Measurements from ENCODE around the gene PER3. TPM values are rescaled to one million over a fixed set of nuclear protein-coding genes. Genes with fewer than 3 reads are reported as not detected.

Gene PER3
- total and polyA plus RNA-seq, 2 experiments from 2014 or later: 1.9 to 2.7 TPM

DNA sequence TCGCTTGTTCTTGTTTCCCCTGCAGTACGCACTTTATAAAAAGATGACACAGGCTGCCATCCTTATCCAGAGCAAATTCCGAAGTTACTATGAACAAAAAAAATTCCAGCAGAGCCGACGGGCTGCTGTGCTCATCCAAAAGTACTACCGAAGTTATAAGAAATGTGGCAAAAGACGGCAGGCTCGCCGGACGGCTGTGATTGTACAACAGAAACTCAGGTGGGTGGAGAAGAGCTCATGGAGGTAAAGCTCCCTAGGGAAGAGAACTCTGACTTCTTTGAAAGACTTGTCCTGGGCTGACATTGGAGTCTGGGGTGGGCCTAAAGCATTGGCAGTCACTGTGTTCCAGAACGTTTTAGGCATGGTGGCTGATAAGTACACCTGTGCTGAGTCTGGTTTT lies 32.9 kb upstream of the PER3 start:
- H3K4me3 ChIP-seq: no peak overlapping the region
- H2AFZ ChIP-seq: no peak overlapping the region
- H4K20me1 ChIP-seq (ENCODE audit: insufficient read depth, poor library complexity, severe bottlenecking): no peaks in the 10 kb centered on the region
- TF ChIP-seq EZH2phosphoT487 (IDR thresholded peaks at IDR 0.05; ENCODE audit: low read depth, severe bottlenecking, unreplicated experiment): no peak
- TF ChIP-seq EZH2 (IDR thresholded peaks at IDR 0.05; ENCODE audit: borderline replicate concordance): no peak
- TF ChIP-seq, protein P1, sequence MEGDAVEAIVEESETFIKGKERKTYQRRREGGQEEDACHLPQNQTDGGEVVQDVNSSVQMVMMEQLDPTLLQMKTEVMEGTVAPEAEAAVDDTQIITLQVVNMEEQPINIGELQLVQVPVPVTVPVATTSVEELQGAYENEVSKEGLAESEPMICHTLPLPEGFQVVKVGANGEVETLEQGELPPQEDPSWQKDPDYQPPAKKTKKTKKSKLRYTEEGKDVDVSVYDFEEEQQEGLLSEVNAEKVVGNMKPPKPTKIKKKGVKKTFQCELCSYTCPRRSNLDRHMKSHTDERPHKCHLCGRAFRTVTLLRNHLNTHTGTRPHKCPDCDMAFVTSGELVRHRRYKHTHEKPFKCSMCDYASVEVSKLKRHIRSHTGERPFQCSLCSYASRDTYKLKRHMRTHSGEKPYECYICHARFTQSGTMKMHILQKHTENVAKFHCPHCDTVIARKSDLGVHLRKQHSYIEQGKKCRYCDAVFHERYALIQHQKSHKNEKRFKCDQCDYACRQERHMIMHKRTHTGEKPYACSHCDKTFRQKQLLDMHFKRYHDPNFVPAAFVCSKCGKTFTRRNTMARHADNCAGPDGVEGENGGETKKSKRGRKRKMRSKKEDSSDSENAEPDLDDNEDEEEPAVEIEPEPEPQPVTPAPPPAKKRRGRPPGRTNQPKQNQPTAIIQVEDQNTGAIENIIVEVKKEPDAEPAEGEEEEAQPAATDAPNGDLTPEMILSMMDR (IDR thresholded peaks at IDR 0.05; ENCODE audit: poor library complexity): no peak
- H3K4me2 ChIP-seq: no peak overlapping the region
- no peaks in the 10 kb centered on the region for H3K79me2 ChIP-seq
- 90% methylated on average over 11 of the region's 11 CpGs for WGBS (ENCODE audit: low lambda C conversion rate, missing lambda C conversion rate)
- H3K4me1 ChIP-seq (ENCODE audit: insufficient read depth): no peaks in the 10 kb centered on the region
- H3K27me3 ChIP-seq: no peaks in the 10 kb centered on the region
- no peaks in the 10 kb centered on the region for H3K9me3 ChIP-seq (ENCODE audit: low read depth)
- no peaks in the 10 kb centered on the region for H3K36me3 ChIP-seq (replicated peaks; ENCODE audit: insufficient read depth, low read depth)
- H3K9me2 ChIP-seq (replicated peaks; ENCODE audit: insufficient read depth): no peaks in the 10 kb centered on the region
- H3K27ac ChIP-seq: no peak overlapping the region
- DNase-seq (ENCODE audit: low spot score): no peak

- TF ChIP-seq, protein P1 (IDR thresholded peaks at IDR 0.05; ENCODE audit: poor library complexity): peak; percentile 88
- TF ChIP-seq EZH2phosphoT487 (IDR thresholded peaks at IDR 0.05; ENCODE audit: low read depth, severe bottlenecking, unreplicated experiment): no peak
- no peaks in the 10 kb centered on the region for H3K9me3 ChIP-seq (ENCODE audit: low read depth)
- H3K79me2 ChIP-seq: no peaks in the 10 kb centered on the region
- no peaks in the 10 kb centered on the region for H4K20me1 ChIP-seq (ENCODE audit: insufficient read depth, poor library complexity, severe bottlenecking)
- 17% methylated on average over 18 of the region's 18 CpGs for WGBS (ENCODE audit: low lambda C conversion rate, missing lambda C conversion rate)
- H3K4me2 ChIP-seq: peak overlapping the region; percentile 73
- H3K27me3 ChIP-seq: no peaks in the 10 kb centered on the region
- H3K27ac ChIP-seq: no peak overlapping the region
- H2AFZ ChIP-seq: peak overlapping the region; percentile 22
- no peaks in the 10 kb centered on the region for H3K36me3 ChIP-seq (replicated peaks; ENCODE audit: insufficient read depth, low read depth)
- H3K4me3 ChIP-seq: peak overlapping the region; percentile 2
- peak; percentile 85 for DNase-seq (ENCODE audit: low spot score)
- H3K4me1 ChIP-seq (ENCODE audit: insufficient read depth): no peaks in the 10 kb centered on the region
- H3K9me2 ChIP-seq (replicated peaks; ENCODE audit: insufficient read depth): no peaks in the 10 kb centered on the region
These were observed 31.3 kb upstream of the PER3 start for GRCh38 chr1:7752512-7753417.

DNA sequence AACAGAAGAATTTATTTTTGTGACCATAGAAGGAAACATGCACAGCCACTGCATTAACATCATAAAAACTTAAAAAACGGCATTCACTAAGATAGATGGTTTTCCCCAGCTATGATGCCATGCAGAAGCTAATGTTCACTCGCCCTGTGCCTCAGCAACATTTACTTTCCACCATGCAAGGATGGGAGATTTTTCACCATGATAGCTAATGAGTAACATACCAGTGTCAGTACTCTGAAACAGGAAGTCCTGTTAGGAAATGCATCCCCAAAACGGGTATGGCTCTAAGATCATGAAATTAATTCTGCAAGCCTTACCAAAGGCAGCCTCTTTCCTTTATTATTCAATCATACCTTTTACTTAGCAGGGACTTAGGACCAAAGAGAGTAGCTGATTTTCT lies 30.4 kb upstream of the PER3 start:
- Histone ChIP-seq H3K36me3 (replicated peaks; ENCODE audit: insufficient read depth, low read depth) (no peaks in the 10 kb centered on the region), H3K9me2 (replicated peaks; ENCODE audit: insufficient read depth) (no peaks in the 10 kb centered on the region), H3K27me3 (no peaks in the 10 kb centered on the region), H3K4me1 (ENCODE audit: insufficient read depth) (no peaks in the 10 kb centered on the region), H4K20me1 (ENCODE audit: insufficient read depth, poor library complexity, severe bottlenecking) (no peaks in the 10 kb centered on the region), H3K9me3 (ENCODE audit: low read depth) (no peaks in the 10 kb centered on the region), H2AFZ (no peak overlapping the region), H3K27ac (no peak overlapping the region), H3K4me3 (no peak overlapping the region), H3K4me2 (no peak overlapping the region), H3K79me2 (no peaks in the 10 kb centered on the region)
- TF ChIP-seq, protein P1 (IDR thresholded peaks at IDR 0.05; ENCODE audit: poor library complexity): no peak
- TF ChIP-seq EZH2phosphoT487 (IDR thresholded peaks at IDR 0.05; ENCODE audit: low read depth, severe bottlenecking, unreplicated experiment) (no peak), EZH2 (IDR thresholded peaks at IDR 0.05; ENCODE audit: borderline replicate concordance) (no peak)
- WGBS (ENCODE audit: low lambda C conversion rate, missing lambda C conversion rate): 74% methylated on average over 3 of the region's 3 CpGs
- DNase-seq (ENCODE audit: low spot score): no peak
